PC-3 (cell line): ENCODE data around the gene ZNF738.

Experiments
- EZH2 ChIP-seq: fragments of 300-600 bp; sonication (generic); IDR thresholded peaks from one replicate; pipeline ENCODE4 v1.6.1; 2017; ENCODE audit warnings: antibody characterized with exemption, mild to moderate bottlenecking, low read length; ENCODE audit not compliant: unreplicated experiment
- TF ChIP-seq, protein P1 (sequence below): fragments of 300-600 bp; sonication (generic); conservative IDR thresholded peaks from 2 replicates; pipeline ENCODE4 v1.5.1; 2017; ENCODE audit warnings: antibody characterized with exemption, low read depth, mild to moderate bottlenecking, low read length

DNA sequence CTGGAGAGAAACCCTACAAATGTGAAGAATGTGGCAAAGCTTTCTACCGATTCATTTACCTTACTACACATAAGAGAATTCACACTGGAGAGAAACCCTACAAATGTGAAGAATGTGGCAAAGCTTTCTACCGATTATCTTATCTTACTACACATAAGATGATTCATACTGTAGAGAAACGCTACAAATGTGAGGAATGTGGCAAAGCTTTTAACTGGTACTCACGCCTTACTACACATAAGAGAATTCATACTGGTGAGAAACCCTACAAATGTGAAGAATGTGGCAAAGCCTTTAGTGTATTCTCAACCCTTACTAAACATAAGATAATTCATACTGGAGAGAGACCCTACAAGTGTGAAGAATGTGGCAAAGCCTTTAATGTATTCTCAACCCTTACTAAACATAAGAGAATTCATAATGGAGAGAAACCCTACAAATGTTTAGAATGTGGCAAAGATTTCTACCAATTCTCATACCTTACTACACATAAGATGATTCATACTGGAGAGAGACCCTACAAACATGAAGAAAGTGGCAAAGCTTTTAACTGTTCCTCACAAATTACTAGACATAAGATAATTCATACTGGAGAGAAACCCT, 25.3 kb downstream of the ZNF738 start:
- TF ChIP-seq, protein P1, sequence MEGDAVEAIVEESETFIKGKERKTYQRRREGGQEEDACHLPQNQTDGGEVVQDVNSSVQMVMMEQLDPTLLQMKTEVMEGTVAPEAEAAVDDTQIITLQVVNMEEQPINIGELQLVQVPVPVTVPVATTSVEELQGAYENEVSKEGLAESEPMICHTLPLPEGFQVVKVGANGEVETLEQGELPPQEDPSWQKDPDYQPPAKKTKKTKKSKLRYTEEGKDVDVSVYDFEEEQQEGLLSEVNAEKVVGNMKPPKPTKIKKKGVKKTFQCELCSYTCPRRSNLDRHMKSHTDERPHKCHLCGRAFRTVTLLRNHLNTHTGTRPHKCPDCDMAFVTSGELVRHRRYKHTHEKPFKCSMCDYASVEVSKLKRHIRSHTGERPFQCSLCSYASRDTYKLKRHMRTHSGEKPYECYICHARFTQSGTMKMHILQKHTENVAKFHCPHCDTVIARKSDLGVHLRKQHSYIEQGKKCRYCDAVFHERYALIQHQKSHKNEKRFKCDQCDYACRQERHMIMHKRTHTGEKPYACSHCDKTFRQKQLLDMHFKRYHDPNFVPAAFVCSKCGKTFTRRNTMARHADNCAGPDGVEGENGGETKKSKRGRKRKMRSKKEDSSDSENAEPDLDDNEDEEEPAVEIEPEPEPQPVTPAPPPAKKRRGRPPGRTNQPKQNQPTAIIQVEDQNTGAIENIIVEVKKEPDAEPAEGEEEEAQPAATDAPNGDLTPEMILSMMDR: no peak
- no peak for TF ChIP-seq EZH2
